Heart left ventricle (tissue), 13 donors: ENCODE data around the gene USP6NL.

Source experiments
- POLR2A ChIP-seq, 2 donors: fragments of 450-650 bp; IDR thresholded peaks; one replicate each; pipeline ENCODE4 v1.6.1; 2017; ENCODE audit warnings: antibody characterized with exemption in 2 of 2, mild to moderate bottlenecking in 2 of 2, moderate library complexity in 2 of 2
- TF ChIP-seq, protein P1 (sequence below), 12 donors: fragments of 200-600 bp; sonication (generic) in 4 of 12; IDR thresholded peaks; one replicate each; pipeline versions ENCODE4 v1.5.0 to v1.8.0; 2018 to 2022; ENCODE audit warnings: antibody characterized with exemption in 12 of 12, mild to moderate bottlenecking in 5 of 12
- donor health status: ischemic (EF 13 %, LVEDD 7.1; RV severe dilation, severe dysfunction).
- donor health status: DM: no; HTN: yes; CAD: no.
- donor health status: DM: no; HTN: no; CAD: no.
- donor health status: ischemic (EF 25% LVEDD 6.9; RV normal size, moderate dysfunction).
- donor health status: ischemic (EF 25% LVEDD 5.7; RV mildly dilated, moderate dysfunction).
- donor health status: ischemic (EF 35%, LVEDD 5.7; RV mildly dilated, moderate dysfunction).
- donor health status: nonischemic (EF 11% LVEDD 7.7; RV severe dilation, severe dysfunction).
- donor health status: DM: yes; HTN: yes; CAD: no.
- donor health status: PGD.
- donor health status: ischemic (EF 29% LVEDD 5.4; RV normal size, mild dysfunction).
- donor health status: nonischemic (EF 23%, LVEDD 6.1; RV moderate dilation, normal function).

- TF ChIP-seq, protein P1, sequence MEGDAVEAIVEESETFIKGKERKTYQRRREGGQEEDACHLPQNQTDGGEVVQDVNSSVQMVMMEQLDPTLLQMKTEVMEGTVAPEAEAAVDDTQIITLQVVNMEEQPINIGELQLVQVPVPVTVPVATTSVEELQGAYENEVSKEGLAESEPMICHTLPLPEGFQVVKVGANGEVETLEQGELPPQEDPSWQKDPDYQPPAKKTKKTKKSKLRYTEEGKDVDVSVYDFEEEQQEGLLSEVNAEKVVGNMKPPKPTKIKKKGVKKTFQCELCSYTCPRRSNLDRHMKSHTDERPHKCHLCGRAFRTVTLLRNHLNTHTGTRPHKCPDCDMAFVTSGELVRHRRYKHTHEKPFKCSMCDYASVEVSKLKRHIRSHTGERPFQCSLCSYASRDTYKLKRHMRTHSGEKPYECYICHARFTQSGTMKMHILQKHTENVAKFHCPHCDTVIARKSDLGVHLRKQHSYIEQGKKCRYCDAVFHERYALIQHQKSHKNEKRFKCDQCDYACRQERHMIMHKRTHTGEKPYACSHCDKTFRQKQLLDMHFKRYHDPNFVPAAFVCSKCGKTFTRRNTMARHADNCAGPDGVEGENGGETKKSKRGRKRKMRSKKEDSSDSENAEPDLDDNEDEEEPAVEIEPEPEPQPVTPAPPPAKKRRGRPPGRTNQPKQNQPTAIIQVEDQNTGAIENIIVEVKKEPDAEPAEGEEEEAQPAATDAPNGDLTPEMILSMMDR (IDR thresholded peaks at IDR 0.05) = no peak
- no peak for TF ChIP-seq POLR2A (IDR thresholded peaks at IDR 0.05)
Observed at GRCh38 chr10:11430421-11431215, 180.8 kb downstream of the USP6NL start.
